ENCODE results near the gene GPR33.
A peak's percentile ranks its signal among the peaks of the same experiment; 100 is the strongest.
"Not testable (repeated sequence)": the region's sequence is repeated elsewhere in the genome, so short reads cannot be mapped to it uniquely, and the experiment has no call there.

The GPR33 gene

DNA sequence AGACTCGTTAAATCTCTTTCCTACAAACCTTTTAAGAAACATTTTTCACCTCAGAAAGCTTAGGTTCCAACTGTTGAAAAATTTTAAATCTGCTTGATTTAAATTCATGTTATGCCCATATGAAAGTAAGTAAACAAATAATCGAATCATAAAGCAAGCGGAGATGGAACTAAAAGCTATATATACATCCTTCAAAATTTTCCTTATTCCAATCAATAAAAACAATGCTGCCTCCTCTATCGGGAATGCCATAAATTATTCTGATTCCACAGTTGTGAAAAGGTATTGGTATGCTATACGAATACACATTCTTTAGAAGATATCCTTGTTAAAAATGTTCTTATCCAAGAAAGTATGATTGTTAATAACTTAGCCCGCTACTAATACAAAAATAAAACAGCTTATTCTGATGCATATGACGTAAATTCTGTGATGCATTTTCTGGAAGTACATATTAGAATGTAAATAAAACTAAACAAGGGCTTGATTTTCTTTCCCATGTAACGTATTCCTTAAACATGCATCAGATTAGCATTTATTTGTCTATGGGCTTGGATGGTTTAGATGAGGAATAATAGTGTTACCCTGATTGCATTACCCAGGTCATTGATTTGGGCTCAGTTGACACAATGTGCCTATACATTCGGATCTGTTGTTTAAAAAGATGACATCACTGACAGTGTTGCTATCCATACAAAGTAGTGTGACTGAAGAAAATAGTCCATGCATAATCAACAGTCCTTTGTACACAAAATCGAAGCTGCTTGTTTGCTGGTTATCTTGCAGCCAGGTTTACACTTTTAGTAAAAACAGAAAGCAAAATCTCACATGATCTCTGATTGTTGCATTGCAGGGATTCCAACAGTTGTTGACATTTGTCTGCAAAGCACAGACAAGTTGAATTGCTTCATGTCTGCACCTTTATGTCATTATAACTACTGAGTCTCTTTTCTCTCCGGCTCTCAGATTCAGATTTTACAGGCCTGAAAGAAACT, 29.9 kb downstream of the GPR33 start:
- DNase-seq, result no peak

GRCh38 chr14:31456841-31457664, 30.8 kb downstream of the GPR33 start, which contains the start of gene DTD2:
Gene DTD2, minus strand, starts transcription at chr14:31457506. Its CDS starts 113 bp downstream, at chr14:31457393.
- peak; percentile 96 for DNase-seq

DNA sequence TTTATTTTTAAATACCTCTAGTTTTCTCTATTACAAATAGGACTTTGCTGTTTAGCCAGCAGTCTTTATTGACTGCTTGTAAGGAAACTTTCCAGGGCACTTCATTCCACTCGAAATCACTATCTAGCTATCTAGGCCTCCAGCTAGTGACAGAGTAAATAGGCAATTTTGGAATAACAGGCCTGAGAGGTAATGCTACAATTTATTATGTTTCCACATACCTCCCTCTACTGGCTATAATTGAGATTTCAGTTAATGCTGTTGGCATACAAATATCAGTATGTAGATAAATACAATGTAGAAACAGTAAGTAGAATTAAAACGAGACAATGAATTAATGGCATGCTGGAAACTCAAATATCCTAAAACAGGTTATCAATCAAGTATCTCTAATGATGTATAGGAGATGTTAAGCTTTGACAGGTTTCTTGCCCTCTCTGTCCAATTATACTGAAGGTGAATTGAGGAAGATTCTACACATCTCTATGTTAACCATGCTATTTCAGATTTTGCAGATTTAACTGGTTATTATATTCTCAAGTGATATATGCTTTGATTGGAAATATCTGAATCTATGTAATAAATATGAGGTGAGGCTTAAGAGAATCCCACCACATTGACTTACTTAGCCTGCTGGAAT, 37.7 kb downstream of the GPR33 start:
- DNase-seq, result no peak

- no peak for DNase-seq
These were observed 38.7 kb downstream of the GPR33 start for GRCh38 chr14:31449136-31449535.

GRCh38 chr14:31445703-31446102, 42.1 kb downstream of the GPR33 start:
- no peak for DNase-seq

- no peak for DNase-seq
These were observed 45.6 kb downstream of the GPR33 start for GRCh38 chr14:31442284-31442683.

DNA sequence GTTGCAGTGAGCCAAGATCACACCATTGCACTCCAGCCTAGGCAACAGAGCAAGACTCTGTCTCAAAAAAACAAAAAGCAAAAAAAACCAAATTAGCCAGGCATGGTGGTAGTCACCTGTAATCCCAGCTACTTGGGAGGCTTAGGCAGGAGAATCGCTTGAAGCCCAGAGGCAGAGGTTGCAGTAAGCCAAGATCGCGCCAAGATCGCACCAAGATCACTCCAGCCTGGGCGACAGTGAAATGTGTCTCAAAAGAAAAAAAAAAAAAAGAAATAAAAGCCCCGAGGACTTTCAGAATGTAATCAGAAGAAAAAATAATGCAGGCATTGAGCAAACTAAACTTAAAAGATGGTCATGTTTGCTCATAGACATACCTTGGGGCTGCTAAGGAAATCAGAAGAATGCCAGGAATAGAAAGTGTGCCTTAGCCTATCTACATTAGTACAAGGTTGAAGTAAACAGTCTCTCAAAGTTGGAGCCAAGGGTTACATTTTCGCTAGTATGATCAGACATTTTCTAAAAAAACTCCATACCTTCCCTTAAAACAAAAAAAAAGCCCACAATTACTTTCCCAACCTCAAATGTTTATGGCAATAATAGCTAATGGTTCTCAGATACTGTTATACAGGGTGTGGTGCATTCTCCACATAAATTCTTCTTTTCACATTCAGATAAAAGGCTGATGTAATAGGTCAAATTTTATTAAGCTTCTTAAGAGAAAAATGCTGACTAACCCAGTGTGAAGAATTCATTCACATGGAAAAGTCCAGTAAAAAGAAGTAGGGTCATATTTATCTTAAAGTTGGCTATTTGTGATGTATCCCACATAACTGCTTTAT, 46.3 kb downstream of the GPR33 start:
- no peak for DNase-seq

DNA sequence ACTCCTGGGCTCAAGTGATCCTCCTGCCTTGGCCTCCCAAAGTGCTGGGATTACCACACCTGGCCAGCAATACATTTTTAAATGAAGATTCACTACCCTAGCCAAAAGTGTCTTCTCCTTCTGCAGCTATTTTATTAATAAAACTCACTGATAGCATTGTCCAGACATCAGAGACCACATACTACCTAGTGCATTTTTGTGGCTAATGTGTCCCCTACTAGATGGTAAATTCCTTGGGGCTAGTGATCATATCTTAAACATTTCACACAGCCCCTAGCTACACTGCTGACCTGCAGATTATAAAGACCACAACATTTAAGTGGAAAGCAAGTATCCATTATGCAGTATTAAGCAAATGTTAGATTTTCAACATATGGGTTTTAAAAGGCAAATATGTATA, 47.6 kb downstream of the GPR33 start:
- no peak for DNase-seq

DNA sequence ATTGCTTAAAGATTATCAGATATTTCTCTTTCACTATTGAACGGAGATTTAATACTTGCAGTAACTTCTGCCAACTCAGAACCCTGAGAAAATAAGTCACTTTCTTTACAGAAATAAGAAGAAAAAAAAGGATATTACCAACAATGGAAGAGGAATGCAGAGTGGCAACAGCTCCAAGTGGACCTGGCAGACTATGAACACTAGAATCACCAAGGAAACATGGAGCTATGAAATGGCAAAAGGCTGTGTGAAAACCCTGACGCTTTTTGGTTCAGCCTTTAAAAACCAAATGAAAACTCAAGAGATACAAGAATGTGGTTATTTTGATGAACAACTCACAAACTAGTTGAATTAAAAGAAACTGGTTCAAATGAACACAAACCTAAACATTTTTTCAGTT, 48.3 kb downstream of the GPR33 start:
- no peak for DNase-seq

DNA sequence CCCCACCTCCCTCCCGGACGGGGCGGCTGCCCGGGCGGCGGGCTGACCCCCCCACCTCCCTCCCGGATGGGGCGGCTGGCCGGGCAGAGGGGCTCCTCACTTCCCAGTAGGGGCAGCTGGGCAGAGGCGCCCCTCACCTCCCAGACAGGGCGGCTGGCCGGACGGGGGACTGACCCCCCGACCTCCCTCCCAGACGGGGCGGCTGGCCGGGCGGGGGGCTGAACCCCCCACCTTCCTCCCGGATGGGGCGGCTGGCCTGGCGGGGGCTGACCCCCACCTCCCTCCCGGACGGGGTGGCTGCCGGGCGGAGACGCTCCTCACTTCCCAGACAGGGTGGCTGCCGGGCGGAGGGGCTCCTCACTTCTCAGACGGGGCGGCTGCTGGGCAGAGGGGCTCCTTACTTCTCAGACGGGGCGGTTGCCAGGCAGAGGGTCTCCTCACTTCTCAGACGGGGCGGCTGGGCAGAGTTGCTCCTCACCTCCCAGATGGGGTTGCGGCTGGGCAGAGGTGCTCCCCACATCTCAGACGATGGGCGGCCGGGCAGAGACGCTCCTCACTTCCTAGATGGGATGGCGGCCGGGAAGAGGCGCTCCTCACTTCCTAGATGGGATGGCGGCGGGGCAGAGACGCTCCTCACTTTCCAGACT, 50.7 kb downstream of the GPR33 start:
- DNase-seq, result not testable (repeated sequence)

DNA sequence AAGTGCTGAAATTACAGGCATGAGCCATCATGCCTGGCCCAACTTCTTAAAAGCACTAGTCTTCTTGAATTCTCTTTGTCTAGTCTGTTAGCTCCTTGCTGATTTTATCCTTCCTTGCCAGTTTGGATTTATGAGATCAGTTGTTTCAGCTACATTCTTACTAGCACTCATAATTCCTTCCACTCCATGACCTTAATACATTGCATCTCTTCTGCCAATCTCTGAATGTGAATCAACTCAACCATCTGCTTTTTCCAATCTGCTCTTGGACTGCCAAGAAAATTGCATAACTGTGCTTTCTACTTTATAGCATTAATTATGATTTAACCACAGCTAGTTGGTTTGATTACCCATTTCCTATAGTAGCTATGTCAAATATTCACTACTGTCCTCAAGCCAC, 52.6 kb downstream of the GPR33 start:
- DNase-seq, result no peak

All from right hindlimb (tissue), 1 donor.